Measurements from ENCODE around the gene TTF1. TPM values are rescaled to one million over a fixed set of nuclear protein-coding genes. Genes with fewer than 3 reads are reported as not detected.
"Not testable (repeated sequence)": the region's sequence is repeated elsewhere in the genome, so short reads cannot be mapped to it uniquely, and the experiment has no call there.

Gene TTF1
- polyA plus RNA-seq, 6 donors from 2014 or later: 4.3 to 11.6 (median 8.9) TPM

DNA sequence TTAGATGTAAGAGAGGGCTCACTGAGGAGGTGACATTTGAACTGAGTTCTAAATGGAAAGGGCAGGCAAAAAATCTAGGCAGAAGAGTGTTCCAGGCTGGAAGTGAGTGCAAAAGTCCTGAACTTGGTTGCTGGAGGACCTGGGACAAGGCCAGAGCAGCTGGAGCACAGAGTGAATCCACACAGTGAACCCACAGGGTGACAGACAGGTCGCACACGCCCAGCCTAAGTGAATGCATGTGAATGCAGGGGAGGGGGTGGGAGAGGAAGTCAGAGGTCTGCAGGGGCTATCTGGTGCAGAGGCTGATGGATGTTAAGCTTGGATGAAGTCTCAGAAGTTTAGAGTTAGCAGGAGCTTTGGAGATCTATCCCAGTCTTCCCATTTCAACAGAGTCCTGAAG lies 556 bp upstream of the TTF1 start:
- Mint-ChIP-seq H3K4me3 (peak overlapping the region; percentile 87 to 98 (median 93)), H3K27me3 (peaks cover 0 to 4% (median 0%) of the 10 kb centered on the region in 3 donors), H3K27ac (peak overlapping the region; percentile 93 to 99 (median 98)), H3K36me3 (peaks cover 0 to 4% of the 10 kb centered on the region in 2 donors), H3K4me1 (peaks cover 43 to 69% (median 68%) of the 10 kb centered on the region in 3 donors), H3K9me3 (no peaks in the 10 kb centered on the region)
- ATAC-seq (ENCODE audit: low read depth in 2 of 2) (no peak), DNase-seq (no peak)

DNA sequence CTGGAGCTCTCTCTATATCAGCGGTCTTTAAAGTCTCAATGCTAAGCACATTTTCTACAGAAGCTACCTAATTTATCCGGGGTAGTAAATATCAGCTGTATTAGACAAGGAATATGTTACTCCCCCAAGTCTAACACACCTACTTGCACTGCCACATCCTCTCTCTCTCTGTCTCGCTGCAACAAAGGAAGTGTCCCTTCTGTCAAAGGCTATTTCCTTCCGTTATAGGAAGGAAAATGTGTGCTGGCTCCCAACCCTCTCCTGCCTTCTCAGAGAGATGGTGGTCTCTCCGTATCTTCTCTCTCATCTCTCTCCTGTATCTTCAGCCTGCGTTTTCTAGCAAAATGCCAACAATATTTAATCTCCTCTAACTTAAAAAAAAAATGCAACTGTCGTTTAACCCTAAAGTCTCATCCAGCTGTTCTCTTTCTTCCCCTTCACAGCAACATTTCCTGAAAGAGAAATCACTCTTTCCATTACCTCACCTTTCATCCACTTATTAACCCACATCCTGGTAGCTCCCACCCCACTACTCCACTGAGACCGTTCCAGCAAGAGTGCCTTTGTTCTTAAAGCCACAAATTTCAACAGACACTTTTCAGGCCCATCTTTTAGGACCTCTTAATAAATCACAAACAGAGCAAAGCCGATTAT lies 2.3 kb downstream of the TTF1 start:
- H3K9me3 Mint-ChIP-seq: no peaks in the 10 kb centered on the region
- no peaks in the 10 kb centered on the region for H3K27me3 Mint-ChIP-seq
- peaks cover 41 to 59% (median 54%) of the 10 kb centered on the region in 3 donors for H3K4me1 Mint-ChIP-seq
- H3K36me3 Mint-ChIP-seq: peaks cover 0 to 7% of the 10 kb centered on the region in 2 donors
- no peak for ATAC-seq (ENCODE audit: low read depth in 2 of 2)
- DNase-seq: no peak
- peak overlapping the region; percentile 32 to 98 (median 62) for H3K4me3 Mint-ChIP-seq
- peak overlapping the region in 5 of 6 donors; percentile 13 to 93 (median 83) for H3K27ac Mint-ChIP-seq

DNA sequence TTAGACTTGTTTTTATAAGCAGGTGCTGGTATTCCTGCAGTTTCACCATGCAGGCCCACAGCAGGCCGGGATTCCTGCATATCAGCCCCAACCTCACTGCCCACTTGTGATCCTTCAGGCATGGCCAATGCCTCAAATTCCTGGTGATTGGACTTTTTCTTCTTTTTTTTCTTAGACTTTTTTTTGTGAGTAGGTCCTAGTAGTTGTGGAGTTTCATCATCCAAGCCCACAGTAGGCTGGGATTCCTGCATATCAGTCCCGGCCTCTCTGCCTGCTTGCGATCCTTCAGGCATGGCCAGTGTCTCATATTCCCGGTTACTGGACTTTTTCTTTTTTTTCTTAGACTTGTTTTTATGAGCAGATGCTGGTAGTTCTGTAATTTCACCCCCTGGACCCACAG lies 4.8 kb downstream of the TTF1 start:
- H3K27me3 Mint-ChIP-seq: no peaks in the 10 kb centered on the region
- peak overlapping the region in 1 of 8 donors; percentile 18 for H3K4me3 Mint-ChIP-seq
- DNase-seq (no peak), ATAC-seq (ENCODE audit: low read depth in 2 of 2) (no peak)
- H3K4me1 Mint-ChIP-seq: peaks cover 45 to 60% (median 58%) of the 10 kb centered on the region in 3 donors
- H3K27ac Mint-ChIP-seq: no peak overlapping the region
- H3K36me3 Mint-ChIP-seq: peaks cover 8 to 19% of the 10 kb centered on the region in 2 donors
- H3K9me3 Mint-ChIP-seq: no peaks in the 10 kb centered on the region

DNA sequence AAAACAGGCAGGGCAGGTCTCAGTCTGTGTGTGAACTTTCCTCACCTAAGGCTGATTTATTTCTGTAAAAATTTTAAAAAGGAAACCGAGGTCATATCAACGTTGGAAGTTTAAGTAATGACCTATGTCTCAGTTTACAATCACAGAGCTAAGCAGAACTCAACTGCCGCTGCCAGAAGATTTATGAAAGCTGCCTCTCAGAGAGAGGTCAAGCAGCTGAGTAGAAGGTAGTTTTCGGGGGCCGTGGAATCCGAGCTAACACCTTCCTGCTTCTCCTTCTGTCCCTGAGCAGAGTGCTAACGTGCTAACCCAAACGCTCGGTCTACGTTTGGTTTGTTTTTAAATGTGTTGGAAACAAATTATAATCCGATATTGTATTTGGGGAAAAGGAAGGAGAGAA lies 11.1 kb downstream of the TTF1 start:
- Mint-ChIP-seq H3K36me3 (peaks cover 16 to 24% of the 10 kb centered on the region in 2 donors), H3K4me1 (peaks cover 9 to 14% (median 11%) of the 10 kb centered on the region in 3 donors), H3K4me3 (no peak overlapping the region), H3K27ac (peak overlapping the region in 1 of 6 donors; percentile 38), H3K27me3 (no peaks in the 10 kb centered on the region), H3K9me3 (no peaks in the 10 kb centered on the region)
- ATAC-seq (ENCODE audit: low read depth in 2 of 2) (no peak), DNase-seq (no peak)

DNA sequence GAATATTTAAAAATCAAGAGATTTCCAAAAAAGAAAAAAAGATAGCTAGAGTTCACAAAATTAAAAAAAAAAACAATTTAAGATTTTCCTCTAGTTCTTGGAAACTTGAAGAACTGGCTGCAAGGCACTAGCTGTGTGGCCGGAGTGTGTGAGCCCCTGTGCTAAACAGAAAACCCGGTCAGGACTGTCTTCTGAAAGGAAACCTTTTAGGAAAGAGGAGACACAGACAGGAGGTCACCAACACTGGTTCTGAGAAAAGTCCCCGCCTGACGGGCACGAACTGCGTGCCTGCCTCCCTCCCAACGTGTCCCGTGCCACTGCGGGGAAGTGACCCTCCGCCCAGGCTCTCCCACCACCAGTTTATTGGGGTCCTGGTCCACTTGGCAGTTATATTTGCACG lies 15.2 kb downstream of the TTF1 start:
- peaks cover 16 to 24% of the 10 kb centered on the region in 2 donors for H3K36me3 Mint-ChIP-seq
- H3K9me3 Mint-ChIP-seq: no peaks in the 10 kb centered on the region
- no peak for DNase-seq
- no peak for ATAC-seq (ENCODE audit: low read depth in 2 of 2)
- H3K4me3 Mint-ChIP-seq: no peak overlapping the region
- peaks cover 3 to 11% (median 5%) of the 10 kb centered on the region in 3 donors for H3K4me1 Mint-ChIP-seq
- H3K27ac Mint-ChIP-seq: peak overlapping the region in 2 of 6 donors; percentile 56 to 60
- no peaks in the 10 kb centered on the region for H3K27me3 Mint-ChIP-seq

DNA sequence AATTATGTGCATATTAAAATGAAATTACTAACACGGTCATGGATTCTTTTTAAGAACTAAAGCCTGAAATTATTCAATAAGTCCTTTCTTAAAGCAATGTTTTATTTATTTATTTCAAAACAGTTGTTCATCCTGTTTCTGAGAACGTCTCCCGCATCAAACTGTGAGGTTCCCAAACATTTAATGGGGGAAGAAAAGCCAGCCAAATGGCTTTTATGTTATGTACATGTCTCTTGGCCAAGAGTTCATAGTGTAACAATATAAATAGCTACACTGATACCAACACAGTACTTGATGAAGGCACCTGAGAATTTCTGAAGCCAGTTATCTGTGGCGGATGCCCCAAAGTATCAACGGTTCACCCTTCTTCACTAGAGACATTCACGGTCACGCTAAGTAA lies 15.7 kb downstream of the TTF1 start:
- Mint-ChIP-seq H3K4me1 (peaks cover 8 to 16% (median 9%) of the 10 kb centered on the region in 3 donors), H3K36me3 (peaks cover 16 to 29% of the 10 kb centered on the region in 2 donors), H3K27ac (peak overlapping the region in 1 of 6 donors; percentile 60), H3K9me3 (no peaks in the 10 kb centered on the region), H3K27me3 (no peaks in the 10 kb centered on the region), H3K4me3 (no peak overlapping the region)
- ATAC-seq (ENCODE audit: low read depth in 2 of 2) (no peak), DNase-seq (no peak)

DNA sequence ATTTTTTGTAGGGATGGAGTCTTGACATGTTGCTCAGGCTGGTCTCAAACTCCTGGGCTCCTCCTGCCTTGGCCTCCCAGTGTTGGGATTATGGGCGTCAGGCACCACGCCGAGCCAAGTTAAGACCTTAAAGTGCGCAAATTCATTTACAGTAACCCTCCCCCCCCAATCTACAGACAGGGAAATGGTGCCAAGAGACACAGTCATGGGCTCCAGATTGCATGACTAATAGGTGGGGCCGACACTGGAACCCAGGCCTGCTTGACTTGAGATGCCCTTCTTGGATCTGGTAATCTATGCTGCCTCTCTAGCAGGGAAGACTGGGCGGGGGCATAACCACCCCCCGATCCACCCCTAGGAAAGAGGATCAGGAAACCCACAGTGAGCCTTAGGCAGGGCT lies 19.5 kb downstream of the TTF1 start:
- Mint-ChIP-seq H3K4me3 (peak overlapping the region in 2 of 8 donors; percentile 29 to 47), H3K9me3 (no peaks in the 10 kb centered on the region)

DNA sequence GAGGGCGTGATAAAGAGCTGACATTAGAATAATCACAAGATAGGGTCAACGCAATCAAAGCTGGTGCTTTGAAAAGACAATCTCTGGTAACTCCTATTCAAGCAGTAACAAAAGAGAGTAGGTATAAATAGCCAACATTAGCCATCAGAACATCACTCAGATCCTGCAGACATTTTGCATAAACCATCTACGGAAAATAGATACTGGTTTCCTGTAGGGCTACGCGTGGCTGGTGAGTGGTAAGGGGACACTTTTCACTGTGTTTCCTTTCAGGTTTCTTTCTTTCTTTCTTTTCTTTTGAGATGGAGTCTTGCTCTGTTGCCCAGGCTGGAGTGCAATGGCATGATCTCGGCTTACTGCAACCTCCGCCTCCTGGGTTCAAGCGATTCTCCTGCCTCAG lies 22.3 kb downstream of the TTF1 start:
- Mint-ChIP-seq H3K27me3 (no peaks in the 10 kb centered on the region), H3K27ac (peak overlapping the region; percentile 93 to 99 (median 98)), H3K4me3 (peak overlapping the region; percentile 54 to 92 (median 86)), H3K9me3 (no peaks in the 10 kb centered on the region), H3K4me1 (peaks cover 52 to 71% (median 67%) of the 10 kb centered on the region in 3 donors), H3K36me3 (peaks cover 8 to 28% of the 10 kb centered on the region in 2 donors)
- peak; percentile 49 to 60 for ATAC-seq (ENCODE audit: low read depth in 2 of 2)
- DNase-seq: peak; percentile 72

More for the DNA sequence above, 19.5 kb downstream of the TTF1 start:
- Mint-ChIP-seq H3K4me1 (peaks cover 39 to 52% (median 47%) of the 10 kb centered on the region in 3 donors), H3K27ac (peak overlapping the region in 4 of 6 donors; percentile 13 to 99 (median 81)), H3K36me3 (peaks cover 16 to 36% of the 10 kb centered on the region in 2 donors), H3K27me3 (no peaks in the 10 kb centered on the region)
- DNase-seq (no peak), ATAC-seq (ENCODE audit: low read depth in 2 of 2) (no peak)

DNA sequence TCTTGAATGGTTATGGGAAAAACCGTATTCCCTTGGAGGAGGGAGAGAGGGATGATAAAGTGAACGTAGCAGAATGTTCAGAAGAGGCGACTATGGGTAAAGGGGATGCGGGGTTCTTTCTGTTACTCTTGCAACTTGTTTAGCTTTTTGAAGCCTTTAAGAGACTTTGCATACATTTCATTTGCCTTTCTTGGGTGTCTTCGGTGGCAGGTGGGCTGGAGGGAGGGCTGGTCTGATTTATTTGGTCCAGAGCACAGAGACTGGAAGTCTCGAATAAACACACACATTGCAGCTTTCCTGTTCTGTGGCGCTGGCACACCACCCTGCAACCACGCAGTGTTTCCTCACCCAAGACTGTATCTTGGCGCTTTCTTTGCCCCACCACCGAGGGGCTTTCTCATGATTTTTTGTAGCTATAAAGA lies 23.2 kb downstream of the TTF1 start:
- Mint-ChIP-seq H3K36me3 (peaks cover 8 to 34% of the 10 kb centered on the region in 2 donors), H3K27ac (peak overlapping the region; percentile 93 to 99 (median 98)), H3K4me3 (peak overlapping the region; percentile 54 to 92 (median 86)), H3K27me3 (no peaks in the 10 kb centered on the region), H3K9me3 (no peaks in the 10 kb centered on the region), H3K4me1 (peaks cover 55 to 76% (median 67%) of the 10 kb centered on the region in 3 donors)
- DNase-seq (peak; percentile 82), ATAC-seq (ENCODE audit: low read depth in 2 of 2) (peak; percentile 73 to 78)

DNA sequence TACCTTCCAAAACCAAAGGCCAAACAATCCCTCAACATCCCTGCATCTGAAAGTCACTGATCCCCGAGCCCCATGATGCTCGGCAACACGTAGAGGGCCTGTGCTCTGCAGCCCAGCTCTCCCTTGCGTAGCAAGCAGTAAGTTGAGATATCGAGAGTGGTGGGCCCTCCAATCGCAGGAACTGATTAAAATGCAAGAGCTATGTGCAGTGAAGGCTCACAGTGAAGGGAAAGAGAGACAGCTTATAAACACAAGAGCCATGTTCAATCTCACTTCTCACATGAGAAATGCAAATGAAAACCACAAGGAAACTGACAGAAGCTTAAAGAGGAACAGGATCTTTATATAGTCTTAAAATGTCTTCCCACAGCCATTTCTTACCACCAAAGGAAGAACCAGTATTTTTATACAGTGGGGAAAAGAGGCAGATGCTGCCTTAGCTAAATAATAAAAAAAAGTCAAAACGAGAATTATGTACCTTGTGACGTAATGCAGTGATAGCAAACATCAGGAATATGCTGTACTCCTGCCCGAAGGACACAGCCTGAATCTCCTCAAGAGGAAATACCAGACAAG lies 24.6 kb downstream of the TTF1 start:
- H3K36me3 Mint-ChIP-seq: peaks cover 8 to 24% of the 10 kb centered on the region in 2 donors
- peak overlapping the region; percentile 91 to 99 (median 98) for H3K27ac Mint-ChIP-seq
- DNase-seq: peak; percentile 80
- H3K27me3 Mint-ChIP-seq: no peaks in the 10 kb centered on the region
- H3K9me3 Mint-ChIP-seq: no peaks in the 10 kb centered on the region
- peaks cover 55 to 76% (median 62%) of the 10 kb centered on the region in 3 donors for H3K4me1 Mint-ChIP-seq
- H3K4me3 Mint-ChIP-seq: peak overlapping the region; percentile 77 to 92 (median 86)
- peak; percentile 69 to 77 for ATAC-seq (ENCODE audit: low read depth in 2 of 2)

DNA sequence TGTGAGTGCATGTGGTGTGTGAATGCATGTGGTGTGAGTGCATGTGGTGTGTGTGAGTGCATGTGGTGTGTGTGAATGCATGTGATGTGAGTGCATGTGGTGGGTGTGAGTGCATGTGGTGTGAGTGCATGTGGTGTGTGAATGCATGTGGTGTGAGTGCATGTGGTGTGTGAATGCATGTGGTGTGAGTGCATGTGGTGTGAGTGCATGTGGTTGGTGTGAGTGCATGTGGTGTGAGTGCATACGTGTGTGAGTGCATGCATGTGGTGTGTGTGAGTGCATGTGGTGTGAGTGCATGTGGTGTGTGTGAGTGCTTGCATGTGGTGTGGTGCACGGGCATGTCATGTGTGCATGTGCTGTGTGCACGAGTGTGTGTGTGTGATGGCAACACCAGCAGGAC lies 28.2 kb downstream of the TTF1 start:
- not testable (repeated sequence) for H3K4me3 Mint-ChIP-seq; H3K9me3 Mint-ChIP-seq; DNase-seq; H3K27me3 Mint-ChIP-seq; H3K27ac Mint-ChIP-seq; ATAC-seq (ENCODE audit: low read depth in 2 of 2)
- H3K36me3 Mint-ChIP-seq: peaks cover 0 to 11% of the 10 kb centered on the region in 2 donors
- H3K4me1 Mint-ChIP-seq: peaks cover 38 to 61% (median 43%) of the 10 kb centered on the region in 3 donors

DNA sequence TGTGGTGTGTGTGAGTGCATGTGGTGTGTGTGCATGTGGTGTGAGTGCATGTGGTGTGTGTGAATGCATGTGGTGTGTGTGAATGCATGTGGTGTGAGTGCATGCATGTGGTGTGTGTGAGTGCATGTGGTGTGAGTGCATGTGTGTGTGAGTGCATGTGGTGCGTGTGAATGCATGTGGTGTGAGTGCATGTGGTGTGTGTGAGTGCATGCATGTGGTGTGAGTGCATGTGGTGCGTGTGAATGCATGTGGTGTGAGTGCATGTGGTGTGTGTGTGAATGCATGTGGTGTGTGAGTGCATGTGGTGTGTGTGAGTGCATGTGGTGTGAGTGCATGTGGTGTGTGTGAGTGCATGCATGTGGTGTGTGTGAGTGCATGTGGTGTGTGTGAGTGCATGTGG lies 28.9 kb downstream of the TTF1 start:
- not testable (repeated sequence) for H3K4me3 Mint-ChIP-seq; ATAC-seq (ENCODE audit: low read depth in 2 of 2); H3K9me3 Mint-ChIP-seq; H3K27ac Mint-ChIP-seq; H3K27me3 Mint-ChIP-seq; DNase-seq
- Mint-ChIP-seq H3K36me3 (peaks cover 0 to 11% of the 10 kb centered on the region in 2 donors), H3K4me1 (peaks cover 36 to 61% (median 43%) of the 10 kb centered on the region in 3 donors)

DNA sequence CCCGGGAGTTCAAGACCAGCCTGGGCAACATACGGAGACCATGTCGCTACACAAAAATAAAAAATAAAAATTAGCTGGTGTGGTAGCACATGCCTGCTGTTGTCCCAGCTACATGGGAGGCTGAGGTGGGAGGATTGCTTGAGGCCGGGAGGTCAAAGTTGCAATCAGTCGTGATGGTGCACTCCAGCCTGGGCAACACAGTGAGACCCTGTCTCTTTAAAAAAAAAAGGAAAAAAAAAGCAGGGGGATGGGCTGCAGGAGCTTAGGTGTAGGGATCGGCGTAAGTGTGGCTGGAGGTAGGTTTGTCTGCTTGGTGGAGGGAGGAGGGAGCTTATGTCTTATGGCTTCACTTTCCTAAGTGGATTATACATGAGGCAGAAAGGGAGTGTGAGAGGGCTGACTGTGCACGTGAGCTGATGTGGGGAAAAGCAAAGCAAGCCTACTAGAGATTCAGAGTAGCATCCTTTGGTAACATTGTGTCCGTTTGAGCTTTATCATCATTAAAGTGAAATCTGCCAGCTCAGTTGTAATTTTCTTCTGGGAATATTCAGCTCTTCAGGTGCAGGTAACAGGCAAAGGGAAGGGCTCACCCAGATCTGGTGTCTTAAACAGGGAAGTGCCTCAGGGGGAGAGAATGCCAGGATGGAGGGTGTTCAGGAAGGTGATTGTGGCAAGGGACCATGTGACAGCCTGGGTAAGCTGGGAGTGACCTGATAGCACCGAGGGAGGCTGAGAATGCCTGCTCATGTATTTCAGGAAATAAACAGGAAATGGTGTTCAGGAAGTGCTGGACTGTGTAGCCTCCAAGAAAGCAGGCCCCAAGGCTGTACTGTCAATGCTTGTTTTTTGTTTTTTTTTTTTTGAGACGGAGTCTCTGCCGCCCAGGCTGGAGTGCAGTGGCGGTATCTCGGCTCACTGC lies 34.2 kb downstream of the TTF1 start:
- H3K36me3 Mint-ChIP-seq: peaks cover 0 to 4% of the 10 kb centered on the region in 2 donors
- no peaks in the 10 kb centered on the region for H3K9me3 Mint-ChIP-seq
- ATAC-seq (ENCODE audit: low read depth in 2 of 2) (peak; percentile 51 to 61), DNase-seq (no peak)
- peaks cover 28 to 56% (median 48%) of the 10 kb centered on the region in 3 donors for H3K4me1 Mint-ChIP-seq
- peak overlapping the region in 7 of 8 donors; percentile 58 to 90 (median 87) for H3K4me3 Mint-ChIP-seq
- peak overlapping the region; percentile 82 to 98 (median 92) for H3K27ac Mint-ChIP-seq
- no peaks in the 10 kb centered on the region for H3K27me3 Mint-ChIP-seq

All from naive B cell (primary cell).